Mucosa of descending colon (tissue), 3 donors: ENCODE results near the gene ASB16. TPM values are rescaled to one million over a fixed set of nuclear protein-coding genes. Genes with fewer than 3 reads are reported as not detected.
"Not testable (repeated sequence)": the region's sequence is repeated elsewhere in the genome, so short reads cannot be mapped to it uniquely, and the experiment has no call there.

Source experiments
- ATAC-seq: fragments of 200-7000 bp; cut with Tn5 transposase; one replicate; pipeline ENCODE4 v1.9.1; 2020; ENCODE audit warnings: mild to moderate bottlenecking, moderate library complexity
- DNase-seq, 3 donors: peaks; one replicate each; pipeline ENCODE4 v3.0.0-alpha.2; 2020
- H3K36me3 ChIP-seq: fragments of 200-600 bp; one replicate; pipeline ENCODE4 v1.8.0; 2021; ENCODE audit warnings: low read depth, mild to moderate bottlenecking
- H3K4me1 ChIP-seq: fragments of 200-600 bp; one replicate; pipeline ENCODE4 v1.8.0; 2021; ENCODE audit warnings: low read depth, mild to moderate bottlenecking
- H3K4me3 ChIP-seq: fragments of 200-600 bp; one replicate; pipeline ENCODE4 v1.8.0; 2021; ENCODE audit warnings: mild to moderate bottlenecking
- H3K9me3 ChIP-seq: fragments of 200-600 bp; one replicate; pipeline ENCODE4 v1.8.0; 2021; ENCODE audit warnings: mild to moderate bottlenecking
- CTCF ChIP-seq: fragments of 200-600 bp; IDR thresholded peaks from one replicate; pipeline ENCODE4 v1.8.0; 2022; ENCODE audit warnings: antibody characterized with exemption, mild to moderate bottlenecking
- intact Hi-C, 2 donors: fragments of 100-400 bp; cut with DNase I in 1 of 2; cut with micrococcal nuclease in 1 of 2; formaldehyde crosslinking; loops; one replicate each; pipeline versions ENCODE4 v1.11.0 to v1.11.1; 2022; cut with DNase I, micrococcal nuclease
- total RNA-seq, 3 donors: library from RNA; stranded (reverse); fragmentation: NEBNext Ultra II Directional in 2 of 3; extraction: Animal tissue kit (Norgen Biotek cat#: 25700) in 2 of 3; gene quantifications; one replicate each; pipeline versions ENCODE4 v1.2.1 to v1.2.4, GENCODE V29; 2021 to 2023
- donor health status: DM: no; HTN: no; CAD: no; lungs with moderate emphysema.
- donor health status: DM: no; HTN: no; CAD: no.
- donor health status: DM: no; HTN: yes; CAD: no.

The ASB16 gene
- total RNA-seq, 3 donors from 2014 or later: 0.29 to 1.7 TPM; not detected in 1

- Histone ChIP-seq H3K4me3 (no peak overlapping the region), H3K9me3 (no peaks in the 10 kb centered on the region), H3K4me1 (no peaks in the 10 kb centered on the region), H3K36me3 (no peaks in the 10 kb centered on the region)
- intact Hi-C loops: no loop called here
- TF ChIP-seq CTCF: no peak
- ATAC-seq (no peak), DNase-seq (no peak)
These were observed 23.8 kb upstream of the ASB16 start for GRCh38 chr17:44146375-44147346.

GRCh38 chr17:44147812-44148211 lies 22.7 kb upstream of the ASB16 start:
- no peaks in the 10 kb centered on the region for H3K9me3 ChIP-seq
- DNase-seq (no peak), ATAC-seq (no peak)
- no peak for TF ChIP-seq CTCF
- H3K36me3 ChIP-seq: no peaks in the 10 kb centered on the region
- no peak overlapping the region for H3K4me3 ChIP-seq
- intact Hi-C loops: no loop called here
- H3K4me1 ChIP-seq: no peaks in the 10 kb centered on the region

GRCh38 chr17:44149066-44149465 lies 21.4 kb upstream of the ASB16 start:
- H3K4me3 ChIP-seq, H3K9me3 ChIP-seq, DNase-seq, H3K36me3 ChIP-seq, H3K4me1 ChIP-seq, ATAC-seq, intact Hi-C loops: not testable (repeated sequence)

DNA sequence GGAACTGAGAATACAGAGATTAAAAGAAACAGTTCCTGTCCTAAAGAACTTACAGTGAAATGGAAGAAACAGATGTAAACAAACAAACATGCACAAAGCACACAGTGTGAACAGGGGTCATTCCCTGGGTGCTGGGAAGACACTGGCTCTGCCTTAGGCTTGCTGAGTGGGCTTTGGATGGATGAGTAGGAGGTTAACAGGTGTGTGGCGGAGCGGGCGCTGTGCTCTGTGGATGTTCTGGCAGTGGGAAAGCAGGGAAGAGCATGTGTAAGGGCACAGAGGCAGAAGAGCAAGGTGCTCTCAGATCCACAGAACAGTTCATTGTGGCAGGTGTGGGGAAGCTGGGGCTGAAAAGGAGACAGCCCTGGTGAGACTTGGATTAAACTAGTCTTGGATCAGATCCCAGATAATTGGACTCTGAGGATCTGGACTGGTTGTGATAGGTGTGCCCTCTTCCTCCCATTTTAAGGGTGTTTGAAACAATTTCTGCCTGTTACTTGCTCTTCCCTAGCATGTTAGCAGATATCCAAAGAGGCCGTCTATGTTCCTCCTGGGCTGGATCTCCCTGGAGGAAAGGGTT lies 20.7 kb upstream of the ASB16 start:
- TF ChIP-seq CTCF: no peak
- intact Hi-C loops: no loop called here
- no peak for DNase-seq
- Histone ChIP-seq H3K9me3 (no peaks in the 10 kb centered on the region), H3K4me1 (no peaks in the 10 kb centered on the region), H3K36me3 (no peaks in the 10 kb centered on the region), H3K4me3 (no peak overlapping the region)
- ATAC-seq: no peak

DNA sequence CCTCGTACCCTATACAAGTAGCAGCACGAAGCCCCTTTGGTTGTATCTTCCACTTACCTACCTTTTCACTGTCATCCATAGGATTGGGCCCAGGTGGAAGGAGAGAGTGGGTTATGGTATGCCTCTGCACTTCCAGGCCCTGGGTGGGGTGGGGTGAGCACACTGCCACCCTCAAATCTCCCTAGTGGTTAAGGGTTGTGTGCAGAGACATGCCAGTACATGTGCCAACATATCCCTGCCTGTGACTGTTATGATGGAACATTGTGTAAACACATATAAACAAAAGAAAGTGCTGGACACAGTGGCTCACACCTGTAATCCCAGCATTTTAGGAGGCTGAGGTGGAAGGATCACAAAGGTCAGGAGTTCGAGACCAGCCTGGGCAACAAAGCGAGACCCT lies 17.6 kb upstream of the ASB16 start:
- Histone ChIP-seq H3K4me1 (no peaks in the 10 kb centered on the region), H3K9me3 (no peaks in the 10 kb centered on the region), H3K4me3 (no peak overlapping the region), H3K36me3 (no peaks in the 10 kb centered on the region)
- DNase-seq (no peak), ATAC-seq (no peak)
- intact Hi-C loops: no loop called here
- TF ChIP-seq CTCF: no peak

DNA sequence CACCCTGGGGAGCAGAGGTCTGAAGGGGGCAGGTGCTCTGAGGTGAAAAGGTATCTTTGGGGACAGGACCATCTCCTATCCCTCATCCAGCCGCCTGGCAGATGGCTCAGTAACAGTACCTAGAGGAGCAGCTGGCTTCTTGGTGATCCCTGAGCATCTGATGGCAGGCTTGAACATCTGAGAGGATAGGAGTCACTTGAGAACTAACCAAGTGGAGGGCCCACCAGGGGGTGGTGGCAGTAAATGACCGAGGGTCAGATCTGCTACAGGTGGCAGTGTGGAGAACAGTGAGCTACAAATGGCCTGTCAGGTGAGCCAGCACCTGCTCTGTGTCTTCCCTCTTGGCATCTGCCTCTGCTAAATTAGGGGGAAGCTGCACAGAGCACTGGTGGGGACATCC lies 15.0 kb upstream of the ASB16 start:
- Histone ChIP-seq H3K36me3 (no peaks in the 10 kb centered on the region), H3K4me3 (no peak overlapping the region), H3K9me3 (no peaks in the 10 kb centered on the region), H3K4me1 (no peaks in the 10 kb centered on the region)
- no peak for ATAC-seq
- no peak for TF ChIP-seq CTCF
- DNase-seq: no peak
- intact Hi-C loops: no loop called here
